Right kidney (tissue), 9 donors: ENCODE data around the gene RORC.
"Not testable (repeated sequence)": the region's sequence is repeated elsewhere in the genome, so short reads cannot be mapped to it uniquely, and the experiment has no call there.

ENCODE experiments used
- DNase-seq: peaks from one replicate; pipeline ENCODE4 v3.0.0-alpha.2; 2016
- long read RNA-seq, 8 donors: transcript quantifications; one replicate each; lab custom pipeline, GENCODE V29; 2026

Gene RORC
- long read RNA-seq, donor 1 = 0 reads
- long read RNA-seq, donor 2 = 0 reads
- long read RNA-seq, donor 3 = 0 reads
- long read RNA-seq, donor 4, full-length matches to known transcripts = 1 of 1 reads
- long read RNA-seq, donor 4, partial matches to known transcripts = 0 of 1 reads
- long read RNA-seq, donor 4, other reads (novel, unspliced or antisense) = 0 of 1 reads
- long read RNA-seq, donor 5 = 0 reads
- long read RNA-seq, donor 6 = 0 reads
- long read RNA-seq, donor 7 = 0 reads
- long read RNA-seq, donor 8 = 0 reads

GRCh38 chr1:151831605-151832004, at the start of gene RORC:
Gene RORC, minus strand, starts transcription at chr1:151831802. Its CDS starts 38 bp downstream, at chr1:151831764.
- no peak for DNase-seq

GRCh38 chr1:151875419-151876097, 44.0 kb upstream of the RORC start:
- no peak for DNase-seq

GRCh38 chr1:151872776-151873175, 41.2 kb upstream of the RORC start:
- not testable (repeated sequence) for DNase-seq

GRCh38 chr1:151871284-151872030, 39.9 kb upstream of the RORC start:
- no peak for DNase-seq

- DNase-seq = no peak
These were observed 36.9 kb upstream of the RORC start for GRCh38 chr1:151868486-151868885.

GRCh38 chr1:151867765-151868411, 36.3 kb upstream of the RORC start:
- no peak for DNase-seq

- DNase-seq = no peak
These were observed 35.7 kb upstream of the RORC start for GRCh38 chr1:151867321-151867720.

GRCh38 chr1:151864411-151864810, 32.8 kb upstream of the RORC start:
- no peak for DNase-seq

GRCh38 chr1:151862604-151863003, 31.0 kb upstream of the RORC start:
- DNase-seq = no peak

- DNase-seq = no peak
These were observed 29.0 kb upstream of the RORC start for GRCh38 chr1:151860504-151861187.

- DNase-seq = no peak
These were observed 28.3 kb upstream of the RORC start for GRCh38 chr1:151859891-151860293.

- no peak for DNase-seq
These were observed 27.5 kb upstream of the RORC start for GRCh38 chr1:151858886-151859665.

- no peak for DNase-seq
These were observed 26.6 kb upstream of the RORC start for GRCh38 chr1:151858030-151858746.

- no peak for DNase-seq
These were observed 24.3 kb upstream of the RORC start for GRCh38 chr1:151855933-151856332.

GRCh38 chr1:151855516-151855915, 23.9 kb upstream of the RORC start:
- DNase-seq = not testable (repeated sequence)

- no peak for DNase-seq
These were observed 23.1 kb upstream of the RORC start for GRCh38 chr1:151854658-151855057.

GRCh38 chr1:151853411-151853943, 21.9 kb upstream of the RORC start, which contains the start of gene THEM5:
Gene THEM5, minus strand, starts transcription at chr1:151853712. Its CDS starts 147 bp downstream, at chr1:151853565.
- DNase-seq = no peak

- DNase-seq = no peak
These were observed 21.1 kb upstream of the RORC start for GRCh38 chr1:151852733-151853132.

GRCh38 chr1:151851886-151852285, 20.3 kb upstream of the RORC start:
- DNase-seq = no peak

- DNase-seq = no peak
These were observed 18.3 kb upstream of the RORC start for GRCh38 chr1:151849871-151850270.
